HG02588 (cell line): ENCODE measurements around the gene ECE1.

Experiments used
- ATAC-seq: cut with Tn5 transposase; IDR thresholded peaks from one replicate; pipeline ENCODE4 v1.9.1; 2021; ENCODE audit warnings: mild to moderate bottlenecking, moderate library complexity; ENCODE audit not compliant: unreplicated experiment

The ECE1 gene

DNA sequence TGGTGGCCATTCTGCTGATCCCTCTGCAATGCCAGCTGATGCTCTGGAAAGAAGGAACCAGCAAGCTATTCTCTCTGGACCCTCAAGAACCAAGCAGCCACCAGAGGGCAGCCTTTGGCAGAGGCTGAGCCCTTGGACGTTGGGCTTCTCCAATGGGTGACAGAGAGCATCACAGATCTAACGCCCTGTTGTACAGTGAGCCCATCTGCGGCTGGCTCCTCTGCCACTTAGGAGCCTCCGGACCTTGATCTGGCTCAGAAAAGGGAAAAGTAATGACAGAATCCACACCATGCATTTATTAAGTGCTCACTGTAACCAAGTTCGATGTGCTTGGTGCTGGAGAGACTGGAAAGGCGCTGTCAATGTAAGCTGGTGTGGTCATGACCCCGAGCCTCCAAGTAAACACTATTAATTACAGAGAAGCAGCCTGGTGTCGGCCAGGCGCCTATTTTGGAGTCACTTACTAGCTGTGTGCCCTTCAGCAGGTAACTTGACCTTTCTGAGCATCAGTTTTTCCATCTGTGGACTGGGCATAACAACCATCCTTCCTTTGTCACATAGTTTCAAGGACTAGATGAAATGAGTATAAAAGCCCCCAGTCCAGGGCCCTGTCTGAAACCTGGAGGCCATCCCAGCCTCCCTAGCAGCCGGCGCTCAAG, 34.9 kb downstream of the ECE1 start:
- ATAC-seq, result no peak

- no peak for ATAC-seq
Observed at GRCh38 chr1:21254335-21254951, 35.8 kb downstream of the ECE1 start.

GRCh38 chr1:21251773-21252471, 38.3 kb downstream of the ECE1 start:
- no peak for ATAC-seq

GRCh38 chr1:21249940-21250493, 40.2 kb downstream of the ECE1 start:
- ATAC-seq, result no peak

GRCh38 chr1:21247892-21248715, 42.2 kb downstream of the ECE1 start:
- no peak for ATAC-seq

DNA sequence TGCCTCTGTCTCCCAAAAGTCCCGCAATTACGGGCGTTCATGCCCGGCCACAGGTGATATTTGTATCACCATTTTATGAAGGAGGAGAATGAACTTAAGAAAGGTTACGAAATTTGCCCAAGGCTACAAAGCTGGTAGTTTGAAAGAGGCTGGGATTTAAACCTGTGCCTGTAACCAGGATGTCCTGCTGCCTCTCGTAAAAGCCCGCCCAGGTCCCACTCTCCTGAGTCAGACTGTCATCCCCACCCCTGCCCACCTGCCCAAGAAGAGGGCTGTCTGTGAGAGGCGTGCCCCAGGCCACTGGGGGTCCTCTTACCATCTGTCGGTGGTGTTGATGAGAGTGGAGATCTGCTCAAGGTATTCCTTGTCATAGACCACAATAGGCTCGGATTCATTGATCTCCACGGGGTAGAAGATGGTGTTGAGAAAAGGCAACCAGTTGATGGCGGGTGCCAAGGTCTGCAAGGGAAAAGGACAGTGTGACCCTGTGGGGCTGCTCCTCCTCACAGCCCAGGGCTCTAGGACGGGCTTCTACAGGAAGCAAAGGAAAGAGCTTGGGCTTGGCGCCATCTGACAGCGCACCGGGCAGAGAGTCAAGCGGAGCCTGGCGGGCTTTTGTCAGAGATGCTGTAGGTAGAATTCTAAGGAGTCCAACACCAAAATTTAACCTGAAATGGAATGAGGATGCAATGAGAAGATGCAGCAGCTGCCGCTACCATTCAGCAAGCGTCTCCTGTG, 43.2 kb downstream of the ECE1 start:
- ATAC-seq, result no peak

DNA sequence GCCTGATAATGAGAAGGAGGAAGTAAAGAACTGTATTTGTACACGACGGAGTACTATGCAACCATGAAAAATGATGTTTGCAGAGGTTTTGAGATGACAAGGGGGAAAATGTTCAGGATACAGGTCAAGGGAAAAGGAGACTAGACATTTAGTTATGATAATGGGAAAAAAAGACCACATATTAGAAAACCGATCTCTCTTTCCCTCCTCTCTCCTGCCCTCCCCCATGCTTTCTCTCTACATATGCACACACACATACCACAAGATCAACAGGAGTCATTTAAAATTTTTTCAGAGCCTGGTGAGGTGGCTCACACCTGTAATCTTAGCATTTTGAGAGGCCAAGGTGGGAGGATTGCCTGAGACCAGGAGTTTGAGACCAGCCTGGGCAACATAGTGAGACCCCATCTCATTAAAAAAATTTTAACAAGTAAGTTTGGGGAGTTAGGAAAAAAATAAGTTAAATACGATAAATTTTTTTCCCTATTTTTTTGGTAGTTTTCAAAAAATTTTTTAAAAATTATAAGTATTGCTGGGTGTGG, 44.5 kb downstream of the ECE1 start:
- ATAC-seq, result no peak

DNA sequence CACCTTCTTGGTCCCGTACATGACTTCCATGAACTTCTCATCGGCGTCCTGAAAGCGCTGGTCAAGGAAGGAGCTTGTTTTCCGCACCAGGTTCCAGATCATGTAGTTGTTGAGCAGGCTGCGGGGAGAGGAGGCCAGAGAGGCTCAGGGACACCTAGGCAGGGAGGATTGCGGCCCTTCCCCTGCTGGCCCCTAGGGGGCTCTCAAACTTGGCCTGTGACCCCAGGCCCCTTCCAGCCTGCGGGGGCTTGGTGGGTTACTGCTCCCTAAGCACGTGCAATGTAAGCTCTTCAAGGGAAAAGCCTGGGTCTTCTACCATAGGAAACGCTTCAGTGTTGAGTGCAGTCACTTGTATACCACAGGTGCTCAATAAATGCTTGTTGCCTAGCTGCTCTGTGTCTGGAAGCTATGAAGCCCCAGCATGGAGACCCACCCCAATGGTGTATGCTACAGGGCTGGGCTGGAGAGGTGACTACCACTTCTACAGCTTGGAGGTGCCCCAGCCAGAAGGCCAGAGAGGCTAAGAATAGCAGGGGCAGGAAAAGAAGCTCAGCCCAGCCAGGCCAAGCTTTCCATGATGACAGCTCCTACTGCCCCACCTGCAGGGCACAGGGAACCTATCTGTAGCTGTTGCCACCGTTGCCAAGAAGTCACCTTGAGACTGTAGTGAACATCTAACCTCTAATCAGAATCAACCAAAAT, 45.1 kb downstream of the ECE1 start:
- ATAC-seq, result no peak

GRCh38 chr1:21244154-21244553, 46.1 kb downstream of the ECE1 start:
- no peak for ATAC-seq

DNA sequence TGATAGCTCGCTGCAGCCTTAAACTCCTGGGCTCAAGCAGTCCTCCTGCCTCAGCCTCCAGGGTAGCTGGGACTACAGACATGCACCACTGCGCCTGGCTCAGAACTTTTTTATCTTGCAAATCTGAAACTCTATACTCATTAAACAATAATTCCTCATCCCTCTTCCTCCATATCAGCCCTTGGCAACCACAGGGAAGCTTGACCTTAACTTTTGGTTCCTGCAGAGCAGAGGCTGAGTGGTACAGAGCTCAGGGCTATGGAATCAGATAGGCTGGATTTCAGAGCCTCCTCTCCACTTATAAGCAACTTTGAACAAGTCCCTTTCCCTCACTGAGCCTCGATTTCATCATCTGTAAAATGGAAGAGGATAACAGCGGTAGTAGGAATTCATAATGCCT, 47.4 kb downstream of the ECE1 start:
- ATAC-seq, result no peak

DNA sequence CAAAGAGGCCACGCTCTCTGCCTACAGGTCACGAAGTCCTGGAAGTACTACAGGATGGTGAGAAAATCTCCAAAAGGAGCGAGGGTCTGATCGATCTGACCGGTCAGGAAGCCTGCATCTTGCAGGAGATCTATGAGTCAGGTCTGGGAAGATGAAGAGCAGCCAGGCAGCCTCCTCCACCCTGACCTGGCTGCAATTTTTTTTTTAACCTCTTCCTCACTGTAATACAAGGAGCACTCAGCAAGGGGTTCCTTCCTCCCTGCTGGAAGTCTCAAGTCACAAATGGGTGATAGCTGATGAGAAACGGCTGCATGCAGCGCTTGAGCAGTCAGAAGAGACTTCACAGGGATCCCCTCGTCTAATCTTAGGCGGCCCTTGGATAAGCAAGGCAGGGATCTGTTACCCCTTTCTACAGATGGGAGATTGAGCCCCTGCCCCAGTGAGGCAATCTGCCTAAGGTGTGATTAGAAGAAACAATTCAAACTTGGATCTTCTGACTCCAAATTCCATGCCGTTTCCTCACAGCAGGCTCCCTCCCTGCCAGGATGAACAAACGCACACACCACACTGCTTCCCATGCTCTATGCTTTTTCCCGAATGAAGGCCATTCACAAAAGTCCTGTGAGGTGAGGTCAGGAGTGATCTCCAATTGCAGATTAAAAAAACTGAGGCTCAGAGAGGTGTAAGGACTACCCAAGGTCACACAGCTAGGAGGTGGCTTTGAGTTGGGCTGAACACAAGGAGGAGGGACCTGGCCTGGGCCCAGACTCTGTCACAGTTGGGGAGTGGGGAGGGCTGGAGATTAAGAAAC, 48.3 kb downstream of the ECE1 start:
- no peak for ATAC-seq

DNA sequence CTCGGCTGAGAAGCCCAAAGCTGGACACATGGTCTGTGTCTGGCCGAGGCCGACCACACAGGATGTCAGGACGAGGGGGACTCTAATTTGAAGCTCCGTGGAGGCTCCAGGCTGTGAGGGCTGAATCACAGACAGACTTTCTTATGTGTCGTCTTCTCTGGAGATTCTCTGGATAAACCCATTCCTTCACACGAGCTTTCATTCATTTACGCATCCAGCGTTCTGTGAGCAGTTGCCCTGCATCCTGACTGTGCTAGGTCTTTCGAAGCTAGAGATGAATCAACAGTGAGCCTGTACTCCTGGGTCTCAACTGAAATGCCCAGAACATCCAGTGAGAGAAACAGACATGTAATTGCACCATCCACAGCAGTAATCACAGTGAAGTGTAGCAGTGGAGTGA, 49.6 kb downstream of the ECE1 start:
- no peak for ATAC-seq

DNA sequence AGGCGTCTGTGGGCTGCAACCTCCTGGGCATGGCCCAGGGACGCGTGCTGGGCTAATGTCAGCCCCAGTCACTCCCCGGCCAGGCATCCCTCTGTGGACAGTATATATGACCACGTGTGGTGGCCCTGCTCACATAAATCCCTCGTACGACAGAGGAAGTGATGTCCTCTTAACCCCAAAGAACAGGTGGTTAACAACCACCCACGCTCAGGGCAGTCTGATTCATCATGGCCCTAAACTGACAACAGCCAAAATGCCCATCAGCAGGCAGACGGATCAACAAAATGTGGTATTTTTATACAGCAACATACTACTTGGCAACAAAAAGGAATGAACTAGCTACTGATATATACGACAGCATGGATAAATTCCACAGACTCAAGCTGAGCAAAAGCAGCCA, 51.0 kb downstream of the ECE1 start:
- ATAC-seq, result no peak

- no peak for ATAC-seq
Observed at GRCh38 chr1:21238141-21238800, 52.0 kb downstream of the ECE1 start.

DNA sequence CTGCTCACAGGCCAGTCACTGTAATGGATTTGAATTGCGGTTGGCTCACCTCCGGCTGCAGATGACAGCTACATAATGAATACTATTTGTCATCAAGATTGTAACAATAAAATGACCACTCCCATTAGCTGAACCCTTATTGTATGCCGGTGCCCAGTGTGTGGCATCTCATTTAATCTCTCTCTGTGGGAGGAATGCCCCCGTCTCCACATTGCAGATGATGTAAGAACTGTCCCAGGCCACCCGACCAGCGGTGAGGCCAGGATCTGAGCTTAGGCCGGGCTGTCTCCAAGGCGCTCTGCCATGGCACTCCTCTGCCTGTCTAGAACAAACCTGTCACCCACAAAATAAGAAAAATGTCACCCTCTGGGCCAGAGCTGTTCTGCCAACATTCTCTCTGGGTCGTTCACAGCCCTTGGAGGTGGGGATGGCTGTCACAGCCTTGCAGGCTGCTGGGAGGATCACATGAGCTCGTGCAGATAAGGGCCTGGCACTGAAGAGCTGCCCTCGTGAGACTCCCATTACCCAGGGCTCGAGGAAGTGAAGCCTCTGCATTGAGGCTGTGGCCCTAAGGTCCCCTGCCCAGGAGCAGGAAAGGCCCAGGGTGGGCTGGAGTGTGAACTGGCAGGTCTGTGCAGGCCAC, 52.7 kb downstream of the ECE1 start:
- ATAC-seq, result no peak

GRCh38 chr1:21236178-21236577, 54.1 kb downstream of the ECE1 start:
- ATAC-seq, result no peak

DNA sequence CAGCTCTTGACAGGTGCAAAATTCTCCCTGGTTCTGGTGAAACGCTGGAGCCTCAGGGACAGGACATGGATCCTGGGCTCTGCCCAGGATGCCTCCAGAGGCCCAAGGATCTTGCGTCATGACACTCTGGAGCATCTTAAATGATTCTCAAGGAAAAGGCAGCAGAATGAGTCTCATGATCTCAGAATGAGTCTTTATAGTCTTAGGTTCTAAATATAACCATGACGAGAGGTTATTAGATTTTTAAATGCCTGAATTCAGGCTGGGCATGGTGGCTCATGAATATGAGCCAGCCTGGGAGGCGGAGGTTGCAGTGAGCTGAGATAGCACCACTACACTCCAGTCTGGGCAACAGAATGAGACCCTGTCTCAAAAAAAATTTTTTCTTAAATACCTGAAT, 55.5 kb downstream of the ECE1 start:
- ATAC-seq, result no peak

GRCh38 chr1:21233490-21233889, 56.8 kb downstream of the ECE1 start:
- no peak for ATAC-seq
